Ovary (tissue), 3 donors: Measurements from ENCODE around the gene NT5C3B.

ENCODE experiments used
- POLR2A ChIP-seq: fragments of 450-650 bp; IDR thresholded peaks from one replicate; pipeline ENCODE4 v1.6.1; 2017; ENCODE audit warnings: antibody characterized with exemption, mild to moderate bottlenecking, moderate library complexity
- TF ChIP-seq, protein P1 (sequence below), 3 donors: fragments of 450-650 bp in 2 of 3; fragments of 200-600 bp in 1 of 3; IDR thresholded peaks; one replicate each; pipeline versions ENCODE4 v1.5.1 to v1.8.0; 2016 to 2022; ENCODE audit warnings: antibody characterized with exemption in 3 of 3, mild to moderate bottlenecking in 1 of 3
- donor health status: DM: no; HTN: no; CAD: no.

DNA sequence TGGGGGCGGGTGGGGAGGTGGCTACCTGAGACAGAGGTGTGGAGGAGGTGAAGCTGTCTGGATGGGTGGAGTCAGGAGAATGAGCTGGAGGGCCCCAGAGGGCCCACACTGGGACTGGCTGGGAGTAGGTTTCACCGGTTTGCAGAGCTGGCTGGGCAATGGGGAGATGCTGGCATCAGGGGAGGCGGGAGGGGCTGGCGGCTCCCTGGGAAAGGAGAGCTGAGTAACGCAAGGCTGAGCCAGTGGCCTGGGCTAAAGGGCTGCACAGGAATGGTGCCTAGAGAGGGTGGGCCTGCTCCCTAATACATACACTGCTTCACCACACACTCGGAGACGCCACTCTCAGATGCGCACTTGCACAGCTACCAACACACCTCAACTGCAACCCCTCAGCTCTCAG lies 36.7 kb downstream of the NT5C3B start:
- TF ChIP-seq, protein P1, sequence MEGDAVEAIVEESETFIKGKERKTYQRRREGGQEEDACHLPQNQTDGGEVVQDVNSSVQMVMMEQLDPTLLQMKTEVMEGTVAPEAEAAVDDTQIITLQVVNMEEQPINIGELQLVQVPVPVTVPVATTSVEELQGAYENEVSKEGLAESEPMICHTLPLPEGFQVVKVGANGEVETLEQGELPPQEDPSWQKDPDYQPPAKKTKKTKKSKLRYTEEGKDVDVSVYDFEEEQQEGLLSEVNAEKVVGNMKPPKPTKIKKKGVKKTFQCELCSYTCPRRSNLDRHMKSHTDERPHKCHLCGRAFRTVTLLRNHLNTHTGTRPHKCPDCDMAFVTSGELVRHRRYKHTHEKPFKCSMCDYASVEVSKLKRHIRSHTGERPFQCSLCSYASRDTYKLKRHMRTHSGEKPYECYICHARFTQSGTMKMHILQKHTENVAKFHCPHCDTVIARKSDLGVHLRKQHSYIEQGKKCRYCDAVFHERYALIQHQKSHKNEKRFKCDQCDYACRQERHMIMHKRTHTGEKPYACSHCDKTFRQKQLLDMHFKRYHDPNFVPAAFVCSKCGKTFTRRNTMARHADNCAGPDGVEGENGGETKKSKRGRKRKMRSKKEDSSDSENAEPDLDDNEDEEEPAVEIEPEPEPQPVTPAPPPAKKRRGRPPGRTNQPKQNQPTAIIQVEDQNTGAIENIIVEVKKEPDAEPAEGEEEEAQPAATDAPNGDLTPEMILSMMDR (IDR thresholded peaks at IDR 0.05): no peak
- TF ChIP-seq POLR2A: no peak
